K562 (cell line): ENCODE data around the gene CORO1A. TPM values are rescaled to one million over a fixed set of nuclear protein-coding genes. Genes with fewer than 3 reads are reported as not detected.
A peak's percentile ranks its signal among the peaks of the same experiment; 100 is the strongest.

Experiments used
- BMI1 ChIP-seq: fragments of 150-350 bp; IDR thresholded peaks from 2 replicates; pipeline ENCODE4 v1.6.1; 2014; ENCODE audit warnings: low read length
- ELF4 ChIP-seq: fragments of 450-650 bp; formaldehyde crosslinking; IDR thresholded peaks from 2 replicates; pipeline ENCODE4 v1.4.0; 2022; ENCODE audit warnings: missing genetic modification characterization
- ERF ChIP-seq: fragments of 450-650 bp; formaldehyde crosslinking; IDR thresholded peaks from 2 replicates; pipeline ENCODE4 v1.4.0; 2020; ENCODE audit warnings: mild to moderate bottlenecking, mixed read lengths
- ETV5 ChIP-seq: sonication (generic); formaldehyde crosslinking; IDR thresholded peaks from 2 replicates; pipeline ENCODE4 v1.4.0; 2020; ENCODE audit warnings: low read depth, mild to moderate bottlenecking, missing genetic modification reagents
- FOXM1 ChIP-seq, 2 experiments: fragments of 450-650 bp in 1 of 2; sonication (generic) in 1 of 2; formaldehyde crosslinking in 1 of 2; IDR thresholded peaks; 2 replicates each; pipeline versions ENCODE4 v1.6.1 to v1.9.0; 2017 to 2022; ENCODE audit warnings: low read depth in 2 of 2, mild to moderate bottlenecking in 2 of 2, missing genetic modification reagents in 1 of 2, moderate library complexity in 1 of 2
- HMGXB4 ChIP-seq: sonication (generic); formaldehyde crosslinking; IDR thresholded peaks from 2 replicates; pipeline ENCODE4 v1.8.1; 2023; ENCODE audit warnings: mild to moderate bottlenecking, missing genetic modification reagents
- KLF1 ChIP-seq: fragments of 450-650 bp; IDR thresholded peaks from 2 replicates; pipeline ENCODE4 v1.6.1; 2016; ENCODE audit warnings: missing genetic modification characterization, missing compliant biosample characterization
- NR0B1 ChIP-seq: fragments of 450-650 bp; IDR thresholded peaks from one replicate; pipeline ENCODE4 v1.6.1; 2018; ENCODE audit warnings: mild to moderate bottlenecking, moderate library complexity; ENCODE audit not compliant: partially characterized antibody
- NR2C2 ChIP-seq, 2 experiments: fragments of 200-800 bp in 1 of 2; sonication (Bioruptor generic) in 1 of 2; sonication (generic) in 1 of 2; formaldehyde crosslinking in 1 of 2; IDR thresholded peaks; 2 replicates each; pipeline versions ENCODE4 v1.6.1 to v1.8.0; 2016 to 2022; ENCODE audit warnings: mild to moderate bottlenecking in 1 of 2, missing compliant biosample characterization in 1 of 2, missing genetic modification characterization in 1 of 2, missing genetic modification reagents in 1 of 2
- PCBP2 ChIP-seq: fragments of 200-400 bp; formaldehyde crosslinking; IDR thresholded peaks from 2 replicates; pipeline ENCODE4 v1.6.1; 2018; ENCODE audit warnings: low read length, low read depth, mild to moderate bottlenecking, moderate library complexity; ENCODE audit not compliant: poor library complexity, severe bottlenecking
- ZBTB17 ChIP-seq: fragments of 450-650 bp; formaldehyde crosslinking; IDR thresholded peaks from 2 replicates; pipeline ENCODE4 v1.4.0; 2020; ENCODE audit warnings: mild to moderate bottlenecking
- ZNF143 ChIP-seq: sonication (generic); formaldehyde crosslinking; IDR thresholded peaks from 2 replicates; pipeline ENCODE4 v1.9.0; 2022; ENCODE audit warnings: mild to moderate bottlenecking, missing genetic modification reagents
- ZNF318 ChIP-seq, 2 experiments: fragments of 450-650 bp; IDR thresholded peaks; 2 replicates each; pipeline ENCODE4 v1.6.1; 2016; ENCODE audit warnings: mild to moderate bottlenecking in 2 of 2, borderline replicate concordance in 1 of 2, low read depth in 1 of 2, moderate library complexity in 1 of 2
- ZNF408 ChIP-seq: fragments of 250-450 bp; sonication (Bioruptor Pico); IDR thresholded peaks from 2 replicates; pipeline ENCODE4 v1.4.0; 2020; ENCODE audit warnings: low read depth, mild to moderate bottlenecking, moderate library complexity
- ZNF707 ChIP-seq: fragments of 250-450 bp; sonication (Bioruptor Pico); conservative IDR thresholded peaks from 2 replicates; pipeline ENCODE4 v1.8.0; 2022; ENCODE audit warnings: inconsistent platforms, mild to moderate bottlenecking, moderate library complexity
- polyA plus RNA-seq, 8 experiments: library from polyadenylated mRNA; depleted of rRNA in 4 of 8; stranded (reverse) in 5 of 8; unstranded in 3 of 8; fragments of >200 nt; fragmentation: Nextera tagmentation in 2 of 8; fragmentation: Illumina TruSeq in 1 of 8; extraction: Ambion mirVana in 2 of 8; extraction: Trizol in 1 of 8; gene quantifications; 2 replicates each; pipeline versions ENCODE4 v1.2.1 to v1.2.3, GENCODE V29; 2011 to 2014; ENCODE audit warnings: inconsistent platforms in 1 of 8, missing spikeins in 1 of 8
- total RNA-seq, 7 experiments: library from RNA; depleted of rRNA in 6 of 7; stranded (reverse); fragments of >200 nt in 6 of 7; fragmentation: Illumina TruSeq in 2 of 7; extraction: Trizol in 2 of 7; gene quantifications; 2 replicates each; pipeline versions ENCODE4 v1.2.1 to v1.2.3, GENCODE V29; 2011 to 2021; ENCODE audit warnings: low replicate concordance in 1 of 7

Gene CORO1A
- total and polyA plus RNA-seq, 9 of the 15 experiments (the other 6 are each of a cell fraction or from before 2014, with no cell fraction given): 0.22 to 23.8 (median 7.6) TPM

DNA sequence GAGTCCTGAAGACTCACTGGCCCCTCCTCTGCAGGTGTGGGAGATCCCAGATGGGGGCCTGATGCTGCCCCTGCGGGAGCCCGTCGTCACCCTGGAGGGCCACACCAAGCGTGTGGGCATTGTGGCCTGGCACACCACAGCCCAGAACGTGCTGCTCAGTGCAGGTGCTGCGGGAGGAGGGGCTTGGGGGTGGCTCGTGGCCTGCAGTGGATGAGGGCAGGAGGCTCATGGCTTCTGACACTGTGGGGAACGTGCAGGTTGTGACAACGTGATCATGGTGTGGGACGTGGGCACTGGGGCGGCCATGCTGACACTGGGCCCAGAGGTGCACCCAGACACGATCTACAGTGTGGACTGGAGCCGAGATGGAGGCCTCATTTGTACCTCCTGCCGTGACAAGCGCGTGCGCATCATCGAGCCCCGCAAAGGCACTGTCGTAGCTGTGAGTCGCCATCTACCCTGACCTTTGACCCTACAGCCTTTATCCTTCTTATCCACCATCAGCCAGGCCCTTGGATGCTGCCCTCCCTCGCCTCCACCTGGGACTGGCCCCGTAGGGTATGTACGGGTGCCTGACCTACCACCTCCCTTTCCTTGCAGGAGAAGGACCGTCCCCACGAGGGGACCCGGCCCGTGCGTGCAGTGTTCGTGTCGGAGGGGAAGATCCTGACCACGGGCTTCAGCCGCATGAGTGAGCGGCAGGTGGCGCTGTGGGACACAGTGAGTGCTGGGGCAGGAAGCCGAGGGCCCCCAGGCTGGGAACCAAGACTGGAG lies 3.6 kb downstream of the CORO1A start (continued):
- TF ChIP-seq NR0B1: no peak
- no peak for TF ChIP-seq KLF1 (tag)
- peak; percentile 96 for TF ChIP-seq NR2C2 (CRISPR knock-in tag; IDR thresholded peaks at IDR 0.05)
- peak; percentile 97 for TF ChIP-seq NR2C2 (tag; IDR thresholded peaks at IDR 0.05)
- TF ChIP-seq ETV5 (CRISPR knock-in tag): peak; percentile 60; the same call in 1 of the 2 replicates
- TF ChIP-seq FOXM1 (IDR thresholded peaks at IDR 0.05; ENCODE audit: low read depth): no peak
- TF ChIP-seq FOXM1 (CRISPR knock-in tag; IDR thresholded peaks at IDR 0.05; ENCODE audit: low read depth): no peak
- TF ChIP-seq ZNF408 (CRISPR knock-in tag): no peak
- TF ChIP-seq ZNF707: no peak
- no peak for TF ChIP-seq ZBTB17 (CRISPR knock-in tag)
- TF ChIP-seq ZNF143 (CRISPR knock-in tag): no peak
- TF ChIP-seq ERF (CRISPR knock-in tag): no peak
- TF ChIP-seq ZNF318 (IDR thresholded peaks at IDR 0.05; ENCODE audit: borderline replicate concordance in 1 of 2, low read depth in 1 of 2): no peak
- no peak for TF ChIP-seq HMGXB4 (CRISPR knock-in tag)
- no peak for TF ChIP-seq BMI1
- no peak for TF ChIP-seq ELF4 (CRISPR knock-in tag)
- TF ChIP-seq PCBP2: no peak
